Measurements from ENCODE around the gene CIAO1.

DNA sequence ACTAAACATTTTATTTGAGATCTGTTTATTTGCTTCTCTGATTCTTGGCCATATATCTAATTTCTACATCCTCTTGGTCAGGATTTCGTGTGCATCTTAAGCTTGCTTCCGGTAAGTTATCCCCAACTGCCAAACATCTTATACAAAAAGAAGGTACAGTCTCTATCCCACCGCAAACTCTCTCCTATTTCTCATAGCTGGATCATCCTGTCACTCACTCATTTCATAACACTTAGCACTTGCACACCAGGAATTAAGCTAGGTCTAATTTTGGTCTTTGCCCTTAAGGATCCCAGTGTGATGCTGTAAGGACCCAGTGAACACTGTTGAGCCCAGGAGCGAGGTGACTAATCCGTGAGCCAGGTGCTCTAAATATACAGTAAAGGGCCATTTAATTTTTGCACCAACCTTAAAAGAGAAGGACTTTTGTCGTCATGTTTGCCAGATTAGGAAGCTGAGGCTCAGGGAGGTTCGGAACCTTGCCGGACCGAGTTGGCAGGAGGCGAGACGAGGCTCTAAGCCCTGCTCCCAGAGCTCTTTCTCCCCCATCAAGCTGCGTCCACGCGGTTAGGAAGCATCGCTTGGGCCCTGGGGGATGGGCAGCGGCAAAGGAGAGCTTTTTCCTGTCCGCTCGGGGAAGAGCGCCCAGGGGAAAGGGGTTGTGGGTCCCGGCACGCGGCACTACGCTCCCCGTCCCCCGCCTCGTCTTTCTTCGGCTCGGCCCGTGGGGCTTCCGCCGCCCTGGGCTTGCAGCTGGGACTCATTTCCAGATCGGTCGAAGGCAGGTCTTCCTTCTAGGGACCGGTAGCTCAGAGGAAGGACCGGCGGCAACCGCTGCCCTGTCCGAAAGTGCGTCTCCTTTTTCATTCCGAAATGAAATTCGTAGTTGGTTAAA is 55.0 kb downstream of the CIAO1 start:
- TF ChIP-seq POLR2A (IDR thresholded peaks at IDR 0.05): no peak
- TF ChIP-seq, protein P1, sequence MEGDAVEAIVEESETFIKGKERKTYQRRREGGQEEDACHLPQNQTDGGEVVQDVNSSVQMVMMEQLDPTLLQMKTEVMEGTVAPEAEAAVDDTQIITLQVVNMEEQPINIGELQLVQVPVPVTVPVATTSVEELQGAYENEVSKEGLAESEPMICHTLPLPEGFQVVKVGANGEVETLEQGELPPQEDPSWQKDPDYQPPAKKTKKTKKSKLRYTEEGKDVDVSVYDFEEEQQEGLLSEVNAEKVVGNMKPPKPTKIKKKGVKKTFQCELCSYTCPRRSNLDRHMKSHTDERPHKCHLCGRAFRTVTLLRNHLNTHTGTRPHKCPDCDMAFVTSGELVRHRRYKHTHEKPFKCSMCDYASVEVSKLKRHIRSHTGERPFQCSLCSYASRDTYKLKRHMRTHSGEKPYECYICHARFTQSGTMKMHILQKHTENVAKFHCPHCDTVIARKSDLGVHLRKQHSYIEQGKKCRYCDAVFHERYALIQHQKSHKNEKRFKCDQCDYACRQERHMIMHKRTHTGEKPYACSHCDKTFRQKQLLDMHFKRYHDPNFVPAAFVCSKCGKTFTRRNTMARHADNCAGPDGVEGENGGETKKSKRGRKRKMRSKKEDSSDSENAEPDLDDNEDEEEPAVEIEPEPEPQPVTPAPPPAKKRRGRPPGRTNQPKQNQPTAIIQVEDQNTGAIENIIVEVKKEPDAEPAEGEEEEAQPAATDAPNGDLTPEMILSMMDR (IDR thresholded peaks at IDR 0.05): no peak
- no peak for TF ChIP-seq POLR2AphosphoS5 (IDR thresholded peaks at IDR 0.05)

Measured in prostate gland (tissue), 2 donors.